Measurements from ENCODE around the gene SLC24A3. TPM values are rescaled to one million over a fixed set of nuclear protein-coding genes. Genes with fewer than 3 reads are reported as not detected.

SLC24A3 gene
- total RNA-seq, 1 experiment from 2014 or later, result not detected

DNA sequence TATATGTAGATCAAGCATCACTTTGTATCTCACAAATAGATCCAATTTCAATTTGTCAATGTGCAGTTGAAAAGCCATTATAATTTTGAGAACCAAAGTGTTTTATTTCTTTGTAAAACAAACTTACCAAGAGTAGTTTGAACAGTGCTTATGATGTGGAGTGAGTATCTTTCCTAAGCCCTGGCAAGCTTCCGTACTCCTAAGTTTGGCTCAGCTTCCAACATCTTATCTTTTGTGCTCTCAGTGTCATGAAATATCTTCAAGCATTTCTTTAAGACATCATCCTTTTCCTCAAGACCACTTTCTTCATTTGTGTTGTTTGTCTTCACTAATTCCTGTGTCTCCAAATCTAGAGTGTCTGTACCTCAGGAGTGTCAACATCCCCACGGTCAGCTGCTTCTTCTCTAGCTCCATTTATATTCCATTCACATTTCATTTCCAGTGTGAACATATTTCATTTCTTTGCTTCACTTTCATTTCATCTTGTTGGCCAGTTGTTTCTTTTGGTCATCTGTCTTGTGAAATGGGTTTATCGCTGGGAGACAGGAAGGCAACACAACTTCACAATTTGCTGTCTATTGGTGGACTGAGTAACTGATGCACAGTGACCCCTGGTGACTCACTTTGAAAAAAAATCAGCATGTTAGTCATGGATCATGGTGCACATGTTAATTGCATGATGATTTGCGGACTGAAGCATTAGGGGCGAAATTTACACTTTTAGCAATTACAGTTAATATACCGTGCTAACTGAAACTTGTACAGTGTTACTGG lies 36.9 kb downstream of the SLC24A3 start:
- CTCF ChIA-PET, result no interaction called here
- Histone ChIP-seq H3K9me3 (ENCODE audit: control insufficient read depth, insufficient read depth, low read depth, low read length) (no peaks in the 10 kb centered on the region), H3K27ac (ENCODE audit: low read length) (no peak overlapping the region), H3K36me3 (ENCODE audit: control insufficient read depth, insufficient read depth, low read length) (no peaks in the 10 kb centered on the region), H3K27me3 (ENCODE audit: control insufficient read depth, insufficient read depth, low read length) (peaks cover 4% of the 10 kb centered on the region; the same call in 1 of the 2 replicates), H3K4me3 (ENCODE audit: low read depth in 2 of 2, low read length in 2 of 2) (no peak overlapping the region), H3K4me1 (ENCODE audit: control insufficient read depth, insufficient read depth, low read length) (no peaks in the 10 kb centered on the region)
- ATAC-seq (no peak), DNase-seq (ENCODE audit: low read depth, low spot score) (no peak)
- in situ Hi-C loops (cut with HindIII; ENCODE audit: low pct_unique_long_range_greater_than_20kb, low sequenced_read_pairs) (no loop called here), intact Hi-C loops (cut with micrococcal nuclease; ENCODE audit: unreplicated experiment) (no loop called here)
- POLR2A ChIA-PET, result no interaction called here
- TF ChIP-seq, protein P1, sequence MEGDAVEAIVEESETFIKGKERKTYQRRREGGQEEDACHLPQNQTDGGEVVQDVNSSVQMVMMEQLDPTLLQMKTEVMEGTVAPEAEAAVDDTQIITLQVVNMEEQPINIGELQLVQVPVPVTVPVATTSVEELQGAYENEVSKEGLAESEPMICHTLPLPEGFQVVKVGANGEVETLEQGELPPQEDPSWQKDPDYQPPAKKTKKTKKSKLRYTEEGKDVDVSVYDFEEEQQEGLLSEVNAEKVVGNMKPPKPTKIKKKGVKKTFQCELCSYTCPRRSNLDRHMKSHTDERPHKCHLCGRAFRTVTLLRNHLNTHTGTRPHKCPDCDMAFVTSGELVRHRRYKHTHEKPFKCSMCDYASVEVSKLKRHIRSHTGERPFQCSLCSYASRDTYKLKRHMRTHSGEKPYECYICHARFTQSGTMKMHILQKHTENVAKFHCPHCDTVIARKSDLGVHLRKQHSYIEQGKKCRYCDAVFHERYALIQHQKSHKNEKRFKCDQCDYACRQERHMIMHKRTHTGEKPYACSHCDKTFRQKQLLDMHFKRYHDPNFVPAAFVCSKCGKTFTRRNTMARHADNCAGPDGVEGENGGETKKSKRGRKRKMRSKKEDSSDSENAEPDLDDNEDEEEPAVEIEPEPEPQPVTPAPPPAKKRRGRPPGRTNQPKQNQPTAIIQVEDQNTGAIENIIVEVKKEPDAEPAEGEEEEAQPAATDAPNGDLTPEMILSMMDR (IDR thresholded peaks at IDR 0.05), result 0 out of 2 replicates have a peak, but pooled peaks have one; percentile 7
- TF ChIP-seq, protein P2, sequence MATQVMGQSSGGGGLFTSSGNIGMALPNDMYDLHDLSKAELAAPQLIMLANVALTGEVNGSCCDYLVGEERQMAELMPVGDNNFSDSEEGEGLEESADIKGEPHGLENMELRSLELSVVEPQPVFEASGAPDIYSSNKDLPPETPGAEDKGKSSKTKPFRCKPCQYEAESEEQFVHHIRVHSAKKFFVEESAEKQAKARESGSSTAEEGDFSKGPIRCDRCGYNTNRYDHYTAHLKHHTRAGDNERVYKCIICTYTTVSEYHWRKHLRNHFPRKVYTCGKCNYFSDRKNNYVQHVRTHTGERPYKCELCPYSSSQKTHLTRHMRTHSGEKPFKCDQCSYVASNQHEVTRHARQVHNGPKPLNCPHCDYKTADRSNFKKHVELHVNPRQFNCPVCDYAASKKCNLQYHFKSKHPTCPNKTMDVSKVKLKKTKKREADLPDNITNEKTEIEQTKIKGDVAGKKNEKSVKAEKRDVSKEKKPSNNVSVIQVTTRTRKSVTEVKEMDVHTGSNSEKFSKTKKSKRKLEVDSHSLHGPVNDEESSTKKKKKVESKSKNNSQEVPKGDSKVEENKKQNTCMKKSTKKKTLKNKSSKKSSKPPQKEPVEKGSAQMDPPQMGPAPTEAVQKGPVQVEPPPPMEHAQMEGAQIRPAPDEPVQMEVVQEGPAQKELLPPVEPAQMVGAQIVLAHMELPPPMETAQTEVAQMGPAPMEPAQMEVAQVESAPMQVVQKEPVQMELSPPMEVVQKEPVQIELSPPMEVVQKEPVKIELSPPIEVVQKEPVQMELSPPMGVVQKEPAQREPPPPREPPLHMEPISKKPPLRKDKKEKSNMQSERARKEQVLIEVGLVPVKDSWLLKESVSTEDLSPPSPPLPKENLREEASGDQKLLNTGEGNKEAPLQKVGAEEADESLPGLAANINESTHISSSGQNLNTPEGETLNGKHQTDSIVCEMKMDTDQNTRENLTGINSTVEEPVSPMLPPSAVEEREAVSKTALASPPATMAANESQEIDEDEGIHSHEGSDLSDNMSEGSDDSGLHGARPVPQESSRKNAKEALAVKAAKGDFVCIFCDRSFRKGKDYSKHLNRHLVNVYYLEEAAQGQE (IDR thresholded peaks at IDR 0.05; ENCODE audit: insufficient read depth in 1 of 2, low read depth in 2 of 2, low read length in 1 of 2), result no peak
- BruUV-seq (replicated peaks), result no TSS peak

DNA sequence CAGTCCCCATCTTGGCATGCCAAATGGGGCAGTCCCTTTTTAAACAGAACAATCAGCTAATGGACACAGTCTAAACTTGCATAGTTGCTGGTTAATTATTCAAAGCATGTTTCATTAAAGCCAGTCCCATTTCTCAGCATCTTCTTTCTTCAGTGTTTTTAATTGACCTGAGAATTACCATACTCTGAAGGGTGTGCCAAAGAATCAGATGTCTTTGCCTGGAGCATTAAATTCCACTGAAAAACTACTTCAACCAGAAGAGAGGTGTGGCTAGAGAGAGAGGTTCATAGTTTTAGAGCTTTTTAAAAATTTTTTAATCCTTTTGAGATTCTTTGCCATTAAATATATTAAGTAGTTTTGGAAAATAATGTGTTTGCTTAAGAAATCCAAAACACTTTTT lies 37.9 kb downstream of the SLC24A3 start:
- POLR2A ChIA-PET, result no interaction called here
- DNase-seq (ENCODE audit: low read depth, low spot score), result no peak
- Histone ChIP-seq H3K27ac (ENCODE audit: low read length) (no peak overlapping the region), H3K9me3 (ENCODE audit: control insufficient read depth, insufficient read depth, low read depth, low read length) (no peaks in the 10 kb centered on the region), H3K36me3 (ENCODE audit: control insufficient read depth, insufficient read depth, low read length) (no peaks in the 10 kb centered on the region), H3K4me3 (ENCODE audit: low read depth in 2 of 2, low read length in 2 of 2) (no peak overlapping the region), H3K4me1 (ENCODE audit: control insufficient read depth, insufficient read depth, low read length) (no peaks in the 10 kb centered on the region), H3K27me3 (ENCODE audit: control insufficient read depth, insufficient read depth, low read length) (peaks cover 4% of the 10 kb centered on the region; the same call in 1 of the 2 replicates)
- no peak for ATAC-seq
- BruUV-seq (replicated peaks), result no TSS peak
- TF ChIP-seq, protein P1 (IDR thresholded peaks at IDR 0.05), result no peak
- in situ Hi-C loops (cut with HindIII; ENCODE audit: low pct_unique_long_range_greater_than_20kb, low sequenced_read_pairs), result no loop called here
- CTCF ChIA-PET, result no interaction called here
- intact Hi-C loops (cut with micrococcal nuclease; ENCODE audit: unreplicated experiment), result no loop called here

DNA sequence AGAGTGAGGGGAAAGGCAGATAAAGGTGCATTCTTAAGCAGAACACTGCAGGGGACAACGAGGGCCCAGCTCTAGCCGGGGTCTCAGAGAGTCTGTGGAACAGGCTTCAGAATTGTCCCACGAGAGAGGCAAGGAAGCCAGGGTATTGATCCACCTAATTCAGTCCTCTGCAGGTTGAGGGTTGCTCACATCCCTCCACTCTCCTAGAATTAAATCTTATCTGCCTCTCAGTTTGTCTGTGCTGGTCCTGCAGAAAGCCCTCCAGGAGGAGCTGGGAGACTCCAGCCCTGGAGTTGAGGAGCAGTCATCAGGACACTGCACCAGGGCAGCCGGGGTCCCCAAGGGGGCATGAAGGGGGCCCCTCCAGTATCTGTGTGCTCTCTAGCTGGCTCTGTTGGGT lies 39.1 kb downstream of the SLC24A3 start:
- CTCF ChIA-PET, result no interaction called here
- no peak overlapping the region for H3K27ac ChIP-seq (ENCODE audit: low read length)
- POLR2A ChIA-PET, result no interaction called here
- H3K4me3 ChIP-seq (ENCODE audit: low read depth in 2 of 2, low read length in 2 of 2), result no peak overlapping the region
- H3K4me1 ChIP-seq (ENCODE audit: control insufficient read depth, insufficient read depth, low read length), result no peaks in the 10 kb centered on the region
- H3K36me3 ChIP-seq (ENCODE audit: control insufficient read depth, insufficient read depth, low read length), result no peaks in the 10 kb centered on the region
- TF ChIP-seq, protein P2 (IDR thresholded peaks at IDR 0.05; ENCODE audit: insufficient read depth in 1 of 2, low read depth in 2 of 2, low read length in 1 of 2), result no peak
- ATAC-seq (no peak), DNase-seq (ENCODE audit: low read depth, low spot score) (no peak)
- H3K9me3 ChIP-seq (ENCODE audit: control insufficient read depth, insufficient read depth, low read depth, low read length), result no peaks in the 10 kb centered on the region
- intact Hi-C loops (cut with micrococcal nuclease; ENCODE audit: unreplicated experiment), result no loop called here
- in situ Hi-C loops (cut with HindIII; ENCODE audit: low pct_unique_long_range_greater_than_20kb, low sequenced_read_pairs), result no loop called here
- H3K27me3 ChIP-seq (ENCODE audit: control insufficient read depth, insufficient read depth, low read length), result peaks cover 4% of the 10 kb centered on the region; the same call in 1 of the 2 replicates
- no TSS peak for BruUV-seq (replicated peaks)

Measured in Panc1 (cell line).